A673 (cell line): ENCODE measurements around the gene LPO. TPM values are rescaled to one million over a fixed set of nuclear protein-coding genes. Genes with fewer than 3 reads are reported as not detected.

Source experiments
- BruUV-seq: library from RNA; stranded (reverse); fragments of 400-500 nt; replicated peaks from 2 replicates; lab custom pipeline; 2021; lab: Mats Ljungman, UMichigan
- CTCF ChIA-PET: fragments of 300-600 bp; sonication (Branson Sonifier 250); formaldehyde crosslinking; loops from one replicate; lab custom pipeline; 2022; ENCODE audit warnings: antibody characterized with exemption; lab: Charles Lee
- POLR2A ChIA-PET: fragments of 300-600 bp; sonication (Branson Sonifier 250); formaldehyde crosslinking; loops from one replicate; lab custom pipeline; 2022; ENCODE audit warnings: antibody characterized with exemption; ENCODE audit not compliant: low non-redundant PET; lab: Charles Lee
- DNase-seq: peaks from one replicate; pipeline ENCODE4 v3.0.0-alpha.2; 2015; ENCODE audit warnings: low spot score
- H3K27ac ChIP-seq: fragments of 200-600 bp; sonication (generic); 2 replicates; pipeline ENCODE4 v1.5.1; 2016; ENCODE audit warnings: mixed run types, low read depth, mild to moderate bottlenecking, mixed read lengths, antibody characterized with exemption, low read length; ENCODE audit not compliant: poor library complexity, severe bottlenecking
- H3K27me3 ChIP-seq: fragments of 200-600 bp; sonication (generic); replicated peaks from 2 replicates; pipeline ENCODE4 v1.6.1; 2017; ENCODE audit warnings: mixed run types, low read depth, mild to moderate bottlenecking, mixed read lengths, antibody characterized with exemption, low read length; ENCODE audit not compliant: insufficient read depth, poor library complexity
- H3K36me3 ChIP-seq: fragments of 200-600 bp; sonication (generic); 2 replicates; pipeline ENCODE4 v1.6.1; 2016; ENCODE audit warnings: mixed run types, mild to moderate bottlenecking, mixed read lengths, antibody characterized with exemption, low read length; ENCODE audit not compliant: insufficient read depth, poor library complexity, severe bottlenecking
- H3K4me1 ChIP-seq: fragments of 200-600 bp; sonication (generic); 2 replicates; pipeline ENCODE4 v1.6.1; 2017; ENCODE audit warnings: mixed run types, mild to moderate bottlenecking, mixed read lengths, antibody characterized with exemption, low read length; ENCODE audit not compliant: insufficient read depth, poor library complexity, severe bottlenecking
- H3K4me3 ChIP-seq: fragments of 200-600 bp; sonication (generic); 2 replicates; pipeline ENCODE4 v1.5.1; 2016; ENCODE audit warnings: low read depth, mixed run types, mild to moderate bottlenecking, mixed read lengths, low read length; ENCODE audit not compliant: poor library complexity, severe bottlenecking
- H3K9me3 ChIP-seq: fragments of 200-600 bp; sonication (generic); 2 replicates; pipeline ENCODE4 v1.6.1; 2016; ENCODE audit warnings: mixed run types, low read depth, mild to moderate bottlenecking, mixed read lengths, antibody characterized with exemption, low read length; ENCODE audit not compliant: poor library complexity, severe bottlenecking
- EZH2 ChIP-seq: fragments of 200-600 bp; sonication (generic); IDR thresholded peaks from 2 replicates; pipeline ENCODE4 v1.6.1; 2017; ENCODE audit warnings: borderline replicate concordance, low read depth, mild to moderate bottlenecking, mixed read lengths, antibody characterized with exemption, low read length; ENCODE audit not compliant: poor library complexity, severe bottlenecking
- intact Hi-C: fragments of 100-400 bp; cut with micrococcal nuclease; formaldehyde crosslinking; loops from one replicate; pipeline ENCODE4 v1.10.0; 2022; ENCODE audit not compliant: unreplicated experiment
- total RNA-seq: library from RNA; stranded (reverse); gene quantifications from 2 replicates; pipeline ENCODE4 v1.2.3, GENCODE V29; 2021
- TF ChIP-seq, protein P1 (sequence below): fragments of 300-800, 200-600 bp; sonication (generic); conservative IDR thresholded peaks from 2 replicates; pipeline ENCODE4 v1.5.1; 2017; ENCODE audit warnings: low read depth, mild to moderate bottlenecking, antibody characterized with exemption, low read length, moderate library complexity, mixed read lengths

Gene LPO
- total RNA-seq, 1 experiment from 2014 or later: 0.34 TPM

DNA sequence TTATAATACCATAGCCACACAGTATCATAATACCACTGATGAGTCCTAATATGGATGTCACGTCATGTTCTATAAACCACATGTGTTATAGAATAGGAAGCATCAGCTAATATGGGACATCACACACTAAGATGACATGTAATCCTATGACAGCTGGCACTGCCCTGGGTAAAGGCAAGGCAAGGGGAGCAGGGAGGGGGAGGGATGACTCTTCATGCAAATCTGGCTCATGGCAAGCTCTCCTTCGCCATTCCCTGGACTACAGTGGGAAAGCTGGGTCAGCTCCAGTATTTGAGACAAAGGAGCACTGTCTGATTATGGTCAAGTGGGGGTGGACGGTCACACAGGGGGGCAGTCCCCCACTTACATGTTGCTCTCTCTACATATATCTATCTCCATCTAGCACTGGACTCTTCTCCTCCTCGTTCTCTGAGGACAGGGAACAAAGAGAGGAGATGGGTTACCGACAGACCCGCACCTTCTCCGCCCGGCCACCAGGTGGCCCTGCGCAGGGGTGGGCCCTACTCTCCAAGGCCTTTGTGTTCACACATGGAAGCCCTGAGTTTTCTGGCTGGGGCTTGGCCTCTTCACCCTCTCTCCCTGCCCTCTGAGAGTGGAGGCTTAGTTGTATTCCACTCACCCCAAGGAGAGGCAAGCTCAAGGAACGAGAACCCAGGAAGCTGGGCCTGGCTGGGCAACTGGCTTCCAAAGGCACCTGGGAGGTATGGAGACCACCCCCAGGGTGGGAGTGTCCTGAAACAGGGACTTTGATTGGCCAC is 65.8 kb downstream of the LPO start:
- no TSS peak for BruUV-seq
- CTCF ChIA-PET: interaction anchor here (0.5 to 1.8 kb wide), 3 partner anchors 10 to 135 kb away, joined by 3 to 9 read pairs (median 4); partner anchors contain the start of gene RNF43
- peak; percentile 75 for DNase-seq
- Histone ChIP-seq H3K27ac (no peak overlapping the region), H3K36me3 (no peaks in the 10 kb centered on the region), H3K4me1 (no peaks in the 10 kb centered on the region), H3K27me3 (peaks cover 5% of the 10 kb centered on the region), H3K9me3 (no peaks in the 10 kb centered on the region), H3K4me3 (no peak overlapping the region)
- intact Hi-C loops: loop anchor here (5.0 kb wide), 1 partner anchor 143 kb away; no protein-coding TSS in a partner anchor
- TF ChIP-seq EZH2: no peak
- TF ChIP-seq, protein P1, sequence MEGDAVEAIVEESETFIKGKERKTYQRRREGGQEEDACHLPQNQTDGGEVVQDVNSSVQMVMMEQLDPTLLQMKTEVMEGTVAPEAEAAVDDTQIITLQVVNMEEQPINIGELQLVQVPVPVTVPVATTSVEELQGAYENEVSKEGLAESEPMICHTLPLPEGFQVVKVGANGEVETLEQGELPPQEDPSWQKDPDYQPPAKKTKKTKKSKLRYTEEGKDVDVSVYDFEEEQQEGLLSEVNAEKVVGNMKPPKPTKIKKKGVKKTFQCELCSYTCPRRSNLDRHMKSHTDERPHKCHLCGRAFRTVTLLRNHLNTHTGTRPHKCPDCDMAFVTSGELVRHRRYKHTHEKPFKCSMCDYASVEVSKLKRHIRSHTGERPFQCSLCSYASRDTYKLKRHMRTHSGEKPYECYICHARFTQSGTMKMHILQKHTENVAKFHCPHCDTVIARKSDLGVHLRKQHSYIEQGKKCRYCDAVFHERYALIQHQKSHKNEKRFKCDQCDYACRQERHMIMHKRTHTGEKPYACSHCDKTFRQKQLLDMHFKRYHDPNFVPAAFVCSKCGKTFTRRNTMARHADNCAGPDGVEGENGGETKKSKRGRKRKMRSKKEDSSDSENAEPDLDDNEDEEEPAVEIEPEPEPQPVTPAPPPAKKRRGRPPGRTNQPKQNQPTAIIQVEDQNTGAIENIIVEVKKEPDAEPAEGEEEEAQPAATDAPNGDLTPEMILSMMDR: peak; percentile 91
- POLR2A ChIA-PET: no interaction called here

- Histone ChIP-seq H3K27me3 (no peaks in the 10 kb centered on the region), H3K36me3 (no peaks in the 10 kb centered on the region), H3K4me3 (no peak overlapping the region), H3K27ac (no peak overlapping the region), H3K4me1 (no peaks in the 10 kb centered on the region), H3K9me3 (no peaks in the 10 kb centered on the region)
- no peak for DNase-seq
- POLR2A ChIA-PET: no interaction called here
- TF ChIP-seq EZH2: no peak
- TF ChIP-seq, protein P1: no peak
- no TSS peak for BruUV-seq
- CTCF ChIA-PET: interaction anchor here (0.6 to 1.8 kb wide), 2 partner anchors 113 to 164 kb away, joined by 5 to 9 read pairs; partner anchors contain the start of gene RNF43
- intact Hi-C loops: loop anchor here (5.0 kb wide), 1 partner anchor 142 kb away; no protein-coding TSS in a partner anchor
Measured at GRCh38 chr17:58304750-58305486, 66.5 kb downstream of the LPO start.

- no peaks in the 10 kb centered on the region for H3K27me3 ChIP-seq
- TF ChIP-seq EZH2: no peak
- TF ChIP-seq, protein P1: no peak
- H3K4me3 ChIP-seq: no peak overlapping the region
- H3K36me3 ChIP-seq: no peaks in the 10 kb centered on the region
- no peaks in the 10 kb centered on the region for H3K4me1 ChIP-seq
- DNase-seq: no peak
- ChIA-PET CTCF (no interaction called here), POLR2A (no interaction called here)
- BruUV-seq: no TSS peak
- no peak overlapping the region for H3K27ac ChIP-seq
- no peaks in the 10 kb centered on the region for H3K9me3 ChIP-seq
- intact Hi-C loops: no loop called here
Measured at GRCh38 chr17:58305626-58306025, 67.2 kb downstream of the LPO start.
